ENCODE data around the gene GRIK5.
"Not testable (repeated sequence)": the region's sequence is repeated elsewhere in the genome, so short reads cannot be mapped to it uniquely, and the experiment has no call there.

The GRIK5 gene

GRCh38 chr19:42053037-42053935 is 16.7 kb downstream of the GRIK5 start:
- DNase-seq (ENCODE audit: low read depth): no peak
- H3K4me3 ChIP-seq (ENCODE audit: low read depth, low read length): no peak overlapping the region
- TF ChIP-seq, protein P1, sequence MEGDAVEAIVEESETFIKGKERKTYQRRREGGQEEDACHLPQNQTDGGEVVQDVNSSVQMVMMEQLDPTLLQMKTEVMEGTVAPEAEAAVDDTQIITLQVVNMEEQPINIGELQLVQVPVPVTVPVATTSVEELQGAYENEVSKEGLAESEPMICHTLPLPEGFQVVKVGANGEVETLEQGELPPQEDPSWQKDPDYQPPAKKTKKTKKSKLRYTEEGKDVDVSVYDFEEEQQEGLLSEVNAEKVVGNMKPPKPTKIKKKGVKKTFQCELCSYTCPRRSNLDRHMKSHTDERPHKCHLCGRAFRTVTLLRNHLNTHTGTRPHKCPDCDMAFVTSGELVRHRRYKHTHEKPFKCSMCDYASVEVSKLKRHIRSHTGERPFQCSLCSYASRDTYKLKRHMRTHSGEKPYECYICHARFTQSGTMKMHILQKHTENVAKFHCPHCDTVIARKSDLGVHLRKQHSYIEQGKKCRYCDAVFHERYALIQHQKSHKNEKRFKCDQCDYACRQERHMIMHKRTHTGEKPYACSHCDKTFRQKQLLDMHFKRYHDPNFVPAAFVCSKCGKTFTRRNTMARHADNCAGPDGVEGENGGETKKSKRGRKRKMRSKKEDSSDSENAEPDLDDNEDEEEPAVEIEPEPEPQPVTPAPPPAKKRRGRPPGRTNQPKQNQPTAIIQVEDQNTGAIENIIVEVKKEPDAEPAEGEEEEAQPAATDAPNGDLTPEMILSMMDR (IDR thresholded peaks at IDR 0.05; ENCODE audit: control insufficient read depth, extremely low read depth, insufficient read depth): no peak

DNA sequence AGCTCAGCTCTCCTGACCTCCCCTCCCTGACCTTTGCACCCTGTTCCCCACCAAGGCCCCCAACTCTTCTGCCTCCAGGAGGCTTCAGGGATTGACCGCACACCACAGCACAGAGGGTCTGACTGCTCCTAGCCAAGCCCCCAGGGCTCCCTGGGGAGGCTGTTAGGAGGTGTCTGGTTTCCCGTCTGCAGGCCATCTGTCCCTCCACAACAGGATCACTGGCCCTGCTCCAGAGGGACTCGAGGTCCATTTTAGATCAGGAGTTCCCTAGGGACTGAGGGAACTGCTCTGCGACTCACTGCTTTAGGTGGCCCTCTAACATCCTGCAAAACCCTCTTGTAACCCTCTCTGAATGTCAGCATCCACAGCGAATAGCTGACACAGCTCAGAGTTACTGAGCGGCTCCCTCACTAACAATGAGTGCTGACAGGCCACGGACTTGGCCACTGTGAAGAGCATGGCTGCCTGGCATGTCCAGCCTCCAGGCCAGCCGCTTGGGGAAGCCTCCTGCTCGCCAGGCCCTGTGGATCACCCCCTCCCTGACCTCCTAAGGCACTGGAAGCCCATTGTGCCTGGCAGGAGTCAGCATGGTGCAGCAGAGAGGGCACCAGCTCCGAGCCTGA is 17.7 kb downstream of the GRIK5 start:
- DNase-seq (ENCODE audit: low read depth): no peak
- H3K4me3 ChIP-seq (ENCODE audit: low read depth, low read length): no peak overlapping the region
- TF ChIP-seq, protein P1 (IDR thresholded peaks at IDR 0.05; ENCODE audit: control insufficient read depth, extremely low read depth, insufficient read depth): no peak

DNA sequence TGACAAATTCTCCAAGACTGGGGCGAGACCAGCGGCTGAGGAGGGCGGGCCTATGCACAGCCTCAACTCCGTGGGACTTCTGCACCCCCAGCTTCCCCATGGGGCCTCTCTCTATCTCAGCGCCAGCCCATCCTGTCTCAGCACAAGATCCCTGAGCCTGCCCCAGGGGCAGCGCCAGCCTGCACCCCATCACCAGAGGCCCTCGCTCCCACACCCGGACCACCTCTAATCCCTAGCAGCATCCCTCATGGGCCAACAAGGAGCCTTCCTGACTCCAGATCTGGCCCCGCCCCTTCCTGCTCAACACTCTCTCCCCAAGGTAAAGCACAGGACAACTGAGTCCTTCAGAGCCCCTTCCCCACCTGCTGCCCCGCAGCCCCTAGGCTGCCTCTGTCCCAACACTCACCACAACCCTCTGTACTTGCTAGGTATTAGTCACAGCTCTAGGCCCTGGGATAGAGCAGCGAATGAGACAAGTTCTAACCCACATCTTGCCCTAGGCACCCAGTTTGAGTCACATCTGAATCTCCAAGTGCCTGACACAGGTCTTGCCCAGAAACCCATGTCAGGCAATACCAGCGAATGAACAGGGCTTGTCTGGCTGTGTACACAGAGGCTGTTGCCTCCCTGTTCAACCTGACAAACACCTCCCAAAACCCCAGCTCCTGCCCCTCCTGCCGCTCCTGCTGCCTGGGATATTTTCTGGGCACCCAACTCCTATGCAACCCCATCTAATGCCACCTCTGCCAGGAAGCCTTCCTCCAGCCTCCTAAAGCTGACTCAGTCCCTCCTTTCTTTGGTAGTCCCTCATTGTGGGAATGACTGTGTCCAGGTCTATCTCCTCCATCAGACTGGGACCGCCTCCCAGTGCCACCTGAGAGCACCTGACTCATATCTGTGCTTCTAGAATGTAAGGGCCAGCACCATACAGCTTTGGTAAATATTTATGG is 18.6 kb downstream of the GRIK5 start:
- no peak overlapping the region for H3K4me3 ChIP-seq (ENCODE audit: low read depth, low read length)
- DNase-seq (ENCODE audit: low read depth): no peak
- TF ChIP-seq, protein P1 (IDR thresholded peaks at IDR 0.05; ENCODE audit: control insufficient read depth, extremely low read depth, insufficient read depth): no peak

- peak overlapping the region; percentile 42 for H3K4me3 ChIP-seq (ENCODE audit: low read depth, low read length)
- TF ChIP-seq, protein P1 (IDR thresholded peaks at IDR 0.05; ENCODE audit: control insufficient read depth, extremely low read depth, insufficient read depth): no peak
- DNase-seq (ENCODE audit: low read depth): no peak
Observed at GRCh38 chr19:42048992-42049391, 21.0 kb downstream of the GRIK5 start.

DNA sequence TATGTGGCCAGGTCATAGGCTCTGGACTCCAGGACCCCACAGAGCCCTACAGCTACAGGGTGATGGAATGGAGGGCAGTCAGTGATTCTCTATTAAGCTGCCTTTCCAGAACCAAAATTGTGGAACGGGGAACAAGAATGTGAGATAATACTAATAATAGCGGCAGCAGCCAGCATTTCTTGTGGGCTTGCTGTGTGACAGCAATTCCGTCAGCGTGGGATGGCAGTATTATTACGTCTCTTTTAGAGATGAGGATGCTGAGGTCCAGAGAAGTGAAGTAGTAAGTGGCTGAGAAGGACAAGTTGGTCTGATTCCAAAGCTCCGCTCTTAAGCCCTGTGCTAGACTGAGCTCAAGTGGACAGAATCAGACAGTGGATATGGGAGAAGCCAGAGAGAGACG is 24.4 kb downstream of the GRIK5 start:
- DNase-seq (ENCODE audit: low read depth): no peak
- no peak overlapping the region for H3K4me3 ChIP-seq (ENCODE audit: low read depth, low read length)
- TF ChIP-seq, protein P1 (IDR thresholded peaks at IDR 0.05; ENCODE audit: control insufficient read depth, extremely low read depth, insufficient read depth): no peak

DNA sequence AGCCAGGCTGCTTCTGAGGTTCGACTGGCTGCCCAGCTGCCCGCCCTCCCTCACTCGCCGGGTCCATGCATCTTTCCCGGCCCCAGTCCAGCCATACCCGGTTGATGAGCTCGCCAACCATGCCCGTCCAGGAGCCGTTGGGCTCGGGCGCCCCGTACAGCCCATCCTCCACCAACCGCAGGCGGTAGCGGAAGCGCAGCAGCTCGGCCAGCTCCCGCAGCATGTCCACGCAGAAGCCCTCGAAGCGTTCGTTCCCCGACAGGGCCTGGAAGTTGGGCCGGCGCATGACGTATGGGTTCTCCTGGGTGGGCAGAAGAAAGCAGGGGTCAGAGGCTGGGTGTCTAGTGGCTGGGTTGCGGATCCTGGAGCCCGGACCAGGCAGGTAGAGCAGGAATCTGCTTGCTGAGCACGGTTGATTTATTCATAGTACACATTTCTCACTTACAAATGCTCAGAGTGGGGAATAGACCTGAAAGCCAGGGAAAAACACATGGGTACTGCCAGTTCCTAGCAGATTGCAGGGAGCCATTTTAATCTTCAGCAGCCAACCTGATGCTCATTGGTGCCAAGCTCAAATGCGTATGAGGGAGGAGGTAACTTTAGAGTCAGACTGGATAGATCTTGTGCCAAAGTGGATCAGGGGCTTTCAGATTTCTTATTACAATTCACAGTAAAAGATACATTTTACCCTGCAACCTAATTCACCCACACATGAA is 27.4 kb downstream of the GRIK5 start:
- TF ChIP-seq, protein P1 (IDR thresholded peaks at IDR 0.05; ENCODE audit: control insufficient read depth, extremely low read depth, insufficient read depth): no peak
- no peak overlapping the region for H3K4me3 ChIP-seq (ENCODE audit: low read depth, low read length)
- no peak for DNase-seq (ENCODE audit: low read depth)

- H3K4me3 ChIP-seq (ENCODE audit: low read depth, low read length): not testable (repeated sequence)
Observed at GRCh38 chr19:42040491-42040890, 29.5 kb downstream of the GRIK5 start.

More at GRCh38 chr19:42040491-42040890, 29.5 kb downstream of the GRIK5 start:
- not testable (repeated sequence) for DNase-seq (ENCODE audit: low read depth)
